ENCODE measurements around the gene S100A1.
"Not testable (repeated sequence)": the region's sequence is repeated elsewhere in the genome, so short reads cannot be mapped to it uniquely, and the experiment has no call there.

The S100A1 gene

GRCh38 chr1:153627715-153628626, at the start of gene S100A1:
TSS of gene S100A1 (plus strand) at chr1:153628434. CDS start at chr1:153630522, 2,088 bp downstream.
- DNase-seq: no peak

- DNase-seq: no peak
Observed at GRCh38 chr1:153578490-153578889, 49.7 kb upstream of the S100A1 start.

- DNase-seq: no peak
Observed at GRCh38 chr1:153578936-153579335, 49.3 kb upstream of the S100A1 start.

GRCh38 chr1:153582836-153583235, 45.4 kb upstream of the S100A1 start:
- DNase-seq: not testable (repeated sequence)

GRCh38 chr1:153583514-153583913, 44.7 kb upstream of the S100A1 start:
- not testable (repeated sequence) for DNase-seq

GRCh38 chr1:153583976-153584375, 44.3 kb upstream of the S100A1 start:
- DNase-seq: no peak

GRCh38 chr1:153585006-153585405, 43.2 kb upstream of the S100A1 start:
- no peak for DNase-seq

- no peak for DNase-seq
Observed at GRCh38 chr1:153586347-153586746, 41.9 kb upstream of the S100A1 start.

GRCh38 chr1:153587314-153587713, 40.9 kb upstream of the S100A1 start:
- no peak for DNase-seq

- DNase-seq: not testable (repeated sequence)
Observed at GRCh38 chr1:153588033-153588432, 40.2 kb upstream of the S100A1 start.

GRCh38 chr1:153588482-153588881, 39.8 kb upstream of the S100A1 start:
- DNase-seq: no peak

GRCh38 chr1:153592748-153593147, 35.5 kb upstream of the S100A1 start:
- DNase-seq: no peak

GRCh38 chr1:153597206-153597605, 31.0 kb upstream of the S100A1 start:
- DNase-seq: no peak

- no peak for DNase-seq
Observed at GRCh38 chr1:153598309-153599172, 29.7 kb upstream of the S100A1 start.

- DNase-seq: no peak
Observed at GRCh38 chr1:153599847-153600246, 28.4 kb upstream of the S100A1 start.

GRCh38 chr1:153602749-153603148, 25.5 kb upstream of the S100A1 start:
- DNase-seq: no peak

- no peak for DNase-seq
Observed at GRCh38 chr1:153606194-153606593, 22.0 kb upstream of the S100A1 start.

GRCh38 chr1:153607381-153607780, 20.9 kb upstream of the S100A1 start:
- no peak for DNase-seq

GRCh38 chr1:153608089-153608682, 20.0 kb upstream of the S100A1 start:
- no peak for DNase-seq

GRCh38 chr1:153608742-153609584, 19.3 kb upstream of the S100A1 start:
- no peak for DNase-seq

GRCh38 chr1:153609585-153609907, 18.7 kb upstream of the S100A1 start:
- DNase-seq: no peak

- DNase-seq: no peak
Observed at GRCh38 chr1:153610334-153610733, 17.9 kb upstream of the S100A1 start.

All from cortex of kidney (tissue), 1 donor.